ENCODE results near the gene ADCY1.

GRCh38 chr7:45573204-45573603 is 964 bp upstream of the ADCY1 start:
- TF ChIP-seq POLR2A (IDR thresholded peaks at IDR 0.05) (no peak), CTCF (IDR thresholded peaks at IDR 0.05) (no peak)
